Loucy (cell line): ENCODE results near the gene TMEM184A.

Experiments
- CTCF ChIP-seq: fragments of 200-600 bp; sonication (generic); conservative IDR thresholded peaks from 2 replicates; pipeline ENCODE4 v1.5.1; 2014; ENCODE audit warnings: mild to moderate bottlenecking, antibody characterized with exemption, low read length
- EZH2phosphoT487 ChIP-seq: fragments of 200-600 bp; IDR thresholded peaks from 2 replicates; pipeline ENCODE4 v1.6.1; 2018; ENCODE audit warnings: antibody characterized with exemption, mild to moderate bottlenecking, moderate library complexity, borderline replicate concordance

GRCh38 chr7:1584700-1585099, 28.7 kb upstream of the TMEM184A start:
- no peak for TF ChIP-seq CTCF
- TF ChIP-seq EZH2phosphoT487 = no peak
